Measurements from ENCODE around the gene TAF6L.
"Not testable (repeated sequence)": the region's sequence is repeated elsewhere in the genome, so short reads cannot be mapped to it uniquely, and the experiment has no call there.

TAF6L gene

GRCh38 chr11:62757846-62758788 lies 13.1 kb upstream of the TAF6L start:
- DNase-seq (ENCODE audit: low read depth), result no peak

DNA sequence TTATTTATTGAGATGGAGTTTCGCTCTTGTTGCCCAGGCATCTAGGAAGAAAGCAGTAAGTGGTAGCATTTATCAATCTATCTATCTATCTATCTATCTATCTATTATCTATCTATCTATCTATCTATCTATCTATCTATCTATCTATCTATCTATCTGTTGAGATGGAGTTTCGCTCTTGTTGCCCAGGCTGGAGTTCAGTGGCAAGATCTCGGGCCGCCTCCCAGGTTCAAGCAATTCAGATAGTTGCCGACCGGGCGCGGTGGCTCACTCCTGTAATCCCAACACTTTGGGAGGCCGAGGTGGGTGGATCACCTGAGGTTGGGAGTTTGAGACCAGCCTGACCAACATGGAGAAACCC lies 10.3 kb upstream of the TAF6L start:
- not testable (repeated sequence) for DNase-seq (ENCODE audit: low read depth)

DNA sequence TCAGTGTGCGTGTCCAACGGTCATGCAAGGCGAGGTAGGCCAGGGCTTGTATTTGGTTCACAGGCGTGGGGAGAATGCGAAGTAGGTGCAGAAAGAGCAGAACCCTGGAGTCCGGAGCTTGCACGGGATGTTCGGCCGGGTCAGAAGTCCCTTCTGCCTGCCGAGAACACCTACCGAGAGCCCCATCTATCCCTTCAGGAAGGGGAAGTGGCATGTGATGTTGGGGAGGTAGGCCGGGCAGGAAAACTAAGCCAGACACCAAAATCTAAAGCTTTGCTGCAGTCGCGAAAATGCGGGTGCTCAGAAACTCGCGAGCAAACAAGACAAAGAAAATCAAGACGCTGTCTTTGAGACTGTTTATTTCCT lies 435 bp upstream of the TAF6L start:
- DNase-seq (ENCODE audit: low read depth), result no peak

DNA sequence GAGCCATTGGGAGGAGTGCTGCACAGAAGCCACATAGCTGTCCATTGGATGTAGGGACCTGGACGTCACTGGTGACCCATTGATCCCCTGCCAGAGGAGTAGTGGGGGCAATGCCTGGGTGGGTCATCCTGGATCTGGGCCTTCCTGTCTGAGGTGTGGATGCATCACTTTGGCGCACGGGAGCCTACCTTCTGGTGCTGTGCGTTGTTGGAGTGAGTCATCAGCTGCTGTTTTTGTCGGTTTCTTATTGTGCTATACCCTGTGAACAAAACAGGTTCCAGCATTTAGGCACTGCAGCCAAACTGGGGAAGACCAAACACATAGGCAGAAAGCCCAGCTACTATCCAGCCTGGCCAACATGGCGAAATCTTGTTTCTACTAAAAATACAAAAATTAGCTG lies 3.2 kb downstream of the TAF6L start:
- DNase-seq (ENCODE audit: low read depth), result no peak

- DNase-seq (ENCODE audit: low read depth), result no peak
Measured at GRCh38 chr11:62775646-62776045, 4.5 kb downstream of the TAF6L start.

DNA sequence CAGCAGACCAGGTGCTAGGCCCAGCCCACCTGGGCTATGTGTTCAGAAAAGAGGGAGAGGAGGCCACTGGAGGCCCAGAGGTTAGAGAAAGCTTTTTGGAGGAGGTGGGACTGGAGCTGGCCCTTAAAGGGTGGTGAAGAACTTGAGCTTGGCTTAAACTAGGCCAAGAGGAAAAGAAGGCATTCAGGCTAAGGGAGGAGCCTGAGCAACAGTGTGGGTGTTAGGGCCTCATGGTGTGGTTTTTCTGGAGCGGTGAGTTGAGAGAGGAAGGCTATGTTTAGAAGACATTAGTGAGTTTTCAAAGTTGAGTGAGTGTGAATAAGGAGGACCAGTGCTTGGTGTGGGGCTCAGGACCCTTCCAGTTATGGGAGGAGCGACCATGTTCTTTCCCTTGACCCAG lies 6.2 kb downstream of the TAF6L start:
- DNase-seq (ENCODE audit: low read depth), result no peak

GRCh38 chr11:62778441-62778840 lies 7.2 kb downstream of the TAF6L start:
- DNase-seq (ENCODE audit: low read depth), result no peak

GRCh38 chr11:62782753-62783152 lies 11.6 kb downstream of the TAF6L start:
- no peak for DNase-seq (ENCODE audit: low read depth)

- DNase-seq (ENCODE audit: low read depth), result peak; percentile 72
Measured at GRCh38 chr11:62786318-62787004, 15.3 kb downstream of the TAF6L start.

DNA sequence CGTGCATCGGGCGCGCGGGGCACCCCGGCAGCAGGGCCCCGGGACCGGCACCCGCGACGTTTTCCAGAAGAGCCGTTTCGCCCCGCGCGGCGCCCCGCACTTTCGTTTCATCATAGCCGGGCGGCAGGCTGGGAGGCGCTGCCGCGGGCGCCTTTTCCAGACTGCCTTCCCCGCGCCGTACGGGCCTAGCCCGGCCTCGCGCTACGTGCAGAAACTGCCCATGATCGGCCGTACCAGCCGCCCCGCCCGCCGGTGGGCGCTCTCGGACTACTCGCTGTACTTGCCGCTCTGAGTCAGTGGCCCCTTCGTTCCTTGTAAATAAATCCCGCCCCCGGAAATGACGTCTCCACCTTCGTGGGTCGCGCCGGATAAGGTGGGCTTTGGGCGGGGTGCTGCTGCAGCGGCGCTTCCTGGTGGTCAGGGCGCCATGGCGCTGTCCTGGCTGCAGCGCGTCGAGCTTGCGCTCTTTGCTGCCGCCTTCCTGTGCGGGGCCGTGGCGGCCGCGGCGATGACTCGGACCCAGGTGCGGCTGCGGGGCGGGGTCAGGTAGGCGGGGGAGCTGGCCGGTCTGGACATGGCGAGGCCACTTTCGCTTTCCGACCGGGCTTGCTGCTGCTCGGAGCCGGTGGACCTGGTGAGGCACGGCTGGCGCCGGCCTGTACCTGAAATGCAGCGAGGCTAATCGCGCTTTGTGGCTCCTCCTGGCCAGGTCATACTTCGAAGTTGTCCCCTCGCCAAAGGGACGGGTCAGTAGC lies 16.0 kb downstream of the TAF6L start, which contains the start of gene TMEM179B:
Gene TMEM179B, plus strand, starts transcription at position 398 of the 755 bp plus-strand sequence. Its CDS starts 30 bp downstream, at position 428.
- DNase-seq (ENCODE audit: low read depth), result peak; percentile 97

DNA sequence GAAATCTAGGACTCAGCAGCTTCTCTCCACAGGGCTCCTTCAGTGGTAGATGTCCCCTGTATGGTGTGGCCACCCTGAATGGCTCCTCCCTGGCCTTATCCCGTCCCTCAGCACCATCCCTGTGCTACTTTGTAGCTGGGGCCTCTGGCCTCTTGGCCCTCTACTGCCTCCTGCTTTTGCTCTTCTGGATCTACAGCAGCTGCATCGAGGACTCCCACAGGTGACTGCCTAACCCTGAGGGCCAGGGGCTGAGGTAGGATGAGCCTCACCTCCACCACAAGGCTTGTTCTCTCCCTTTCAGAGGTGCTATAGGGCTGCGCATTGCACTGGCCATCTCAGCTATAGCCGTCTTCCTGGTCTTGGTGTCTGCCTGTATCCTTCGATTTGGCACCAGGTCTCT lies 17.8 kb downstream of the TAF6L start:
- no peak for DNase-seq (ENCODE audit: low read depth)

GRCh38 chr11:62789576-62789975 lies 18.4 kb downstream of the TAF6L start:
- DNase-seq (ENCODE audit: low read depth), result no peak

- DNase-seq (ENCODE audit: low read depth), result peak; percentile 90
Measured at GRCh38 chr11:62791501-62792201, 20.5 kb downstream of the TAF6L start, which contains the start of gene TMEM223. TSS of gene TMEM223 (minus strand) at chr11:62792006. CDS start at chr11:62791994, 12 bp downstream.

DNA sequence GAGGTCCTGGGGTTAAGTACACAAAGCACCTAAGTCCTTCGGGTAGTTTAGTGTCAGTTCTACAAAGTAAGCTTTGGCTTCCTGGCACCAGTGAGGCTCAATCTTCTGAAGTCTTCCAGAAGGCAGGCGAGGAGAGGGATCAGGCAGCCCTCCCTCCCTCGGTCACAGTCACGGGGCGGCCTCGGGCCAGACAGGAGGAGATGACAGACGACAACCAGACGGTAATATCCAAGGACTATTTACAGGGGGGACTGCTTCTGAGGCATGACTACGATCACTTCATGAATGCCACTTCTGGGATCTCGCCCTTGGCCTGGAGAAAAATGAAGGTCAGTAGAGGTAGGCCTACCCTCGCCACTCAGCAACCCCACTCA lies 21.0 kb downstream of the TAF6L start:
- DNase-seq (ENCODE audit: low read depth), result no peak

DNA sequence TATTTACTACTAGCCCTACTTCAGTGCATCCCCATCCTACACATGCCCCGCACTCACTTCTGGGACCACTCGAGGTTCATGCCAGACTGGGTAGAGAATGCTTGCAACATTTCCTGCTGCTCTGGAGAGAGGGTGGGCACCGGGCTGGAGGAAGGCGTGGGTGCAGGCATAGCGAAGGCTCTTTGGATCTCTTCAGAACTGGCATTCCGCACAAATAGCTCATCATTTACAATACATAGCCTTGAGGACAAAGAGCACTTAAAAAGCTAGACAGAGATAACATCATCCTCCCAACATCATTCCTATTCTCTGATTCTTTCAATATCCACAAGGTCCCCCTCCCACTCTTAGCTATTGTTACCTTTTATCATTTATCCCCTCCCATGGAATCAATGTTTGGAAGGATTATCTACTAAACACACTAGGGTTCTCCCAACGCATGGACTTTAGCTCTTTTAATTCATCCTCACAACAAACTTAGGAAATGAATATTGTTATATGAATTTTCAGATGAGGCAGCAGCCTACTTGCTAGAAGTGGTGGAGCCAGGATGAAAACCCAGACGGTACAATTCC lies 23.1 kb downstream of the TAF6L start:
- no peak for DNase-seq (ENCODE audit: low read depth)

- no peak for DNase-seq (ENCODE audit: low read depth)
Measured at GRCh38 chr11:62796281-62796680, 25.1 kb downstream of the TAF6L start.

- no peak for DNase-seq (ENCODE audit: low read depth)
Measured at GRCh38 chr11:62799486-62799885, 28.3 kb downstream of the TAF6L start.

- no peak for DNase-seq (ENCODE audit: low read depth)
Measured at GRCh38 chr11:62801071-62801470, 29.9 kb downstream of the TAF6L start.

GRCh38 chr11:62804310-62805075 lies 33.3 kb downstream of the TAF6L start:
- DNase-seq (ENCODE audit: low read depth), result no peak

DNA sequence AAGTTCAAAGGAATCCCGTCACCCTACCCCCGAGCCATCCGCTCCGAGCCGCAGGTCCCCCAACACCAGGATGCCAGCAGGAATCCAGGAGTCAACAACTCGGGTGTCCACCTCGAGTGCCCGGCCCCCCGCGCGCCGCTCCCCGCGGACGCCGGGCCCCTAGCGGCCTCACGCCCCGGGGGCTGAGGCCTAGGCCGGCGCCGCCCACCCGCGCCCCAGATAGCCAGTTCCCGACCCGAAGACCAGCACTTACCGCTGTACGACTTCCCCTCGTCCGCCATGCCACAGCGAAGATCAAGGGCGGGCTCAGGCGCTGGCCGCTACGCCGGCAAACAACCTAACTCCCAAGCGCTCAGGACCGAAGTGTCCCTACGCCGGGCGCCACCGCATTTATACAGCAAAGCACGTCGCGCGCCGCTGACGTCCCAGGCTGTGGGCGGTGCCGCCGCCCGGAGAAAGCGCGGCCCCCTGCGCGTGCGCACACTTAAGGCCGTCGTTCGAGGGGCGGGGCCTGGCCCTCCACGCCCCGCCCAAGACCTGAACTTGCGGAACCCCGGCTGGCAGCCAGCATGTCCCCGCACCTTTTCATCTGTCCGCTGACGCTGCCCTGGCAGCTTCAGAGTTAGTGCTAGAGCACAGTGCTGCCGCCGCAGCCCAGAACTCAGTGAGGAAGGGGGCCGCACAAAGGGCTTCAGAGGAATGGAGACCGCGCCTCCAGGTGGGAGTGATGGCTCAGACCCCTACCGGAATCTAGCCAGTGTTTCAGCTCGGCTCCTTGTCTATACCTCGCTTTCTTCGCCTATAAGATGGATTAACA lies 34.1 kb downstream of the TAF6L start, which contains the start of gene NXF1:
Gene NXF1, minus strand, starts transcription at position 365 of the 817 bp plus-strand sequence. Its CDS starts 84 bp downstream, at position 281.
- peak; percentile 91 for DNase-seq (ENCODE audit: low read depth)

Data from stimulated activated CD8-positive, alpha-beta memory T cell treated with anti-CD3 and anti-CD28 coated beads, Interleukin-4, amount 100 ng/mL, for 24 hours (primary cell).